CD4-positive, alpha-beta T cell treated with Interleukin-15 for 4 hours (primary cell): ENCODE results near the gene PSG11.
"Not testable (repeated sequence)": the region's sequence is repeated elsewhere in the genome, so short reads cannot be mapped to it uniquely, and the experiment has no call there.

Experiments
- DNase-seq: peaks from one replicate; pipeline ENCODE4 v3.0.0-alpha.2; 2020; ENCODE audit warnings: low spot score

PSG11 gene

GRCh38 chr19:42988206-42988605 lies 38.1 kb downstream of the PSG11 start:
- DNase-seq: not testable (repeated sequence)

DNA sequence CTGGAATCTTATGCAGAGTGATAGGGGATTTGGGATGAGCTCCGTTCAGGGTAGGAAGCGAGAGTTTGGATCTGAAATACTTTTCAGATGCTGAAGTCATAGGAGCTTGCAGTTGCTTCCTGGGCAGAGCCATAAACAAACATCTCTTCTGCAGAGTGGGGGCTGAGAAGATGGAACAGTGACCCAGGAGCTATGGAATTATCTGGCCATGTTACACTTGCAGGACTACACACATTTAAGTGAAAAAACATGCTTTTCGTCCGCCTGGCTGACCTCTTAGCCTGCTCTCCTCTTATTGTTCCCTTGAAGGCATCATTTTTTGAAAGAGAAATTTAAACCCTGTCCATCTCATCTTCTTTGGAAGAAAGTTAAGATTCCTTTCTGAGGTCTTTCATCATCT lies 40.7 kb downstream of the PSG11 start:
- no peak for DNase-seq

- not testable (repeated sequence) for DNase-seq
Observed at GRCh38 chr19:42982111-42982510, 44.2 kb downstream of the PSG11 start.

DNA sequence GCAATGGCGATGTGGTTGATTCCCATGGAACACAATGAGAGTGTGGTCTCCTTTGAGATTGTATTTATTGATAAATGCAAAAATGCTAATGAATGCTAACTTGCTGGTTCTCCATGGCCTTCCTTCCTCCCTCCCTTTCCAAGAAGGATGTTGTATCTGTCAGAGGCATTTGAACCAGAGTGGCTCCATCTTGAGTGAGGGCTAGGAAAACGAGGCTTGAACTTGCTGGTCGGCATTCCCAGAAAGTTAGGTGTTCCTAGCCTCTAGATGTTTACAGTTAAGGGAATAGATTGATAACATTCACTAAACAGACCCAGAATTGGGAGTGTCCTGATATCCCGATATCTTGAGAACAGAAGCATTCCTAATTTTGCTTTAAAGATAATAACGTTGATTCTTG lies 54.8 kb downstream of the PSG11 start:
- DNase-seq: not testable (repeated sequence)

- no peak for DNase-seq
Observed at GRCh38 chr19:42965176-42965575, 61.1 kb downstream of the PSG11 start.

- DNase-seq: no peak
Observed at GRCh38 chr19:42961119-42961518, 65.2 kb downstream of the PSG11 start.
